ENCODE data around the gene TGM1. TPM values are rescaled to one million over a fixed set of nuclear protein-coding genes. Genes with fewer than 3 reads are reported as not detected.
"Not testable (repeated sequence)": the region's sequence is repeated elsewhere in the genome, so short reads cannot be mapped to it uniquely, and the experiment has no call there.

The TGM1 gene
- total RNA-seq, 1 experiment from 2014 or later, result 0.69 TPM

GRCh38 chr14:24234095-24235005 lies 28.6 kb downstream of the TGM1 start:
- no peak for DNase-seq (ENCODE audit: low read depth)

GRCh38 chr14:24233538-24233866 lies 29.5 kb downstream of the TGM1 start:
- DNase-seq (ENCODE audit: low read depth), result no peak

- peak; percentile 26 for DNase-seq (ENCODE audit: low read depth)
These were observed 30.1 kb downstream of the TGM1 start, which contains the start of gene GMPR2 for GRCh38 chr14:24232645-24233537. GMPR2 (plus strand) TSS chr14:24232929; CDS start chr14:24233254, 325 bp downstream.

DNA sequence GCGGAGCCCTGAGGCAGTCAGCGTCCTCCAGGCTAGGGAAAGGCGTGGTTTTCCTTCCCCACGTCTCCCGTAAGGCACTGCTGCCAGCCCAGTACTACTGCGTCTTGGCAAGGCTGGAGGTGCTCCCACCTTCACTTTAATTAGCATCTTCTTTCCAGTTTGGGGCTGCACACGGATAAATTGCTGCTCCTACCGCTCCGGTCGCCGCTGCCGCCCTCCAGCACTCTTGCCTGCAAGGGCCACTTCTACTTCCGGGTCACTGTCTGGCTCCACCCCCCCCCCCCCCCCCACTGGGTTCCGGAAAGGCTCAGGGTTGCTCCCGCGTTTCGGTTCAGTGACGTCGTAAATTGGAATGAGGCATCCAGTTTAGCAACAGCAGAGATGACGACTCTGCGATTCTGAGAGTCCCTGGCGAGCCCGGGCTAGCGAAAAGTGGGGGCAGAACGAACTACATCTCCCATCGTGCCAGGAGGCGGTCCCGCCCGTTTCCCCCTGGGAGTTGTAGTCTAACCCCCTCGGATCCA lies 30.8 kb downstream of the TGM1 start, which contains the start of gene NEDD8:
TSS of gene NEDD8 (minus strand) at position 247 of the 524 bp plus-strand sequence. CDS start at position 147, 100 bp downstream.
- peak; percentile 96 for DNase-seq (ENCODE audit: low read depth)

- DNase-seq (ENCODE audit: low read depth), result no peak
These were observed 31.5 kb downstream of the TGM1 start for GRCh38 chr14:24231263-24232120.

DNA sequence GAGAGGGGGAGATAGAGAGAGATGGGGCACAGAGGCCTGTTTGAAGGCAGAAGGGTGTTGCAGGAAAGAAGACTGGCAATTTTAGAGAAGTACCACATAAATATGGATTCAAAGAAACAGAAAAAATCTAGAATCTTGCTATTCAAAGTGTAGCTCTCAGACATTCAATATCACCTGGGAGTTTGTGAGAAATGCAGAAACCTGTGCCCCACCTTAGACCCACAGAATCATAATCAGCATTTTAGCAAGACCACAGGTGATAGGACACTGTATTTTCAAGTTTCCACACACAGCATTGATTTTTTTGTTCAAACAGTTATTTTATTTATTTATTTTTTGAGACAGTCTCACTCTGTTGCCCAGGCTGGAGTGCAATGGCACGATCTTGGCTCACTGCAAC lies 34.1 kb downstream of the TGM1 start:
- DNase-seq (ENCODE audit: low read depth), result no peak

GRCh38 chr14:24226473-24226872 lies 36.5 kb downstream of the TGM1 start:
- no peak for DNase-seq (ENCODE audit: low read depth)

GRCh38 chr14:24224618-24225071 lies 38.3 kb downstream of the TGM1 start:
- peak; percentile 83 for DNase-seq (ENCODE audit: low read depth)

DNA sequence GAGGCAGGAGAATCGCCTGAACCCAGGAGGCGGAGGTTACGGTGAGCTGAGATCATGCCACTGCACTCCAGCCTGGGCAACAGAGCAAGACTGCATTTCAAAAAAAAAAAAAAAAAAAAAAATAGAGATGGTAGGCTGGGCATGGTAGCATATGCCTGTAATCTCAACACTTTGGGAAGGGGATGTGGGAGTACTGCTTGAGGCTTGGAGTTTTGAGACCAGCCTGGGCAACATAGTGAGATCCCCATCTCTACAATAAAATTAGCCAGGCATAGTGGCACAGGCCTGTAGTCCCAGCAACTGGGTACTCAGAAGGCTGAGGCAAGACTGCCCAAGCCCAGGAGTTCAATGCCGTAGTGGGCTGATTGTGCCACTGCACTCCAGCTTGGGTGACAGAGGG lies 40.0 kb downstream of the TGM1 start:
- not testable (repeated sequence) for DNase-seq (ENCODE audit: low read depth)

GRCh38 chr14:24219521-24219920 lies 43.5 kb downstream of the TGM1 start:
- no peak for DNase-seq (ENCODE audit: low read depth)

- no peak for DNase-seq (ENCODE audit: low read depth)
These were observed 43.9 kb downstream of the TGM1 start for GRCh38 chr14:24219080-24219479.

- DNase-seq (ENCODE audit: low read depth), result not testable (repeated sequence)
These were observed 46.1 kb downstream of the TGM1 start for GRCh38 chr14:24216876-24217275.

DNA sequence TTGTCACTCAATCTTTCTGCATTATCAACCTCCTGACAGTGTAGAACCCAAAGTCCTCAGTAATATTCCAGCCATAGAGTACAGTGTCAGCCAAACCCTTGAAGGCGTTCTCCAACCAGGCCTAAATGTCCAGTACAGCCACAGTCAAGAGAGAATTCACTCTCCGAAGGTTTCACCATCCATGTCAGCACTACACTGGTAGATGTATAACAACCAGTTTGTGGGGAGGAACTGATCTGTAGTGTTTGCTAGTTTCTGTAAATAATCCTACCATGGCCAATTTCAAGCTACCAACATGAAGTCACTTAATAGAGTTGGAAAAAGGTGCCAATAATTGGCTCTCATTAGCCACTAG lies 46.7 kb downstream of the TGM1 start:
- no peak for DNase-seq (ENCODE audit: low read depth)

DNA sequence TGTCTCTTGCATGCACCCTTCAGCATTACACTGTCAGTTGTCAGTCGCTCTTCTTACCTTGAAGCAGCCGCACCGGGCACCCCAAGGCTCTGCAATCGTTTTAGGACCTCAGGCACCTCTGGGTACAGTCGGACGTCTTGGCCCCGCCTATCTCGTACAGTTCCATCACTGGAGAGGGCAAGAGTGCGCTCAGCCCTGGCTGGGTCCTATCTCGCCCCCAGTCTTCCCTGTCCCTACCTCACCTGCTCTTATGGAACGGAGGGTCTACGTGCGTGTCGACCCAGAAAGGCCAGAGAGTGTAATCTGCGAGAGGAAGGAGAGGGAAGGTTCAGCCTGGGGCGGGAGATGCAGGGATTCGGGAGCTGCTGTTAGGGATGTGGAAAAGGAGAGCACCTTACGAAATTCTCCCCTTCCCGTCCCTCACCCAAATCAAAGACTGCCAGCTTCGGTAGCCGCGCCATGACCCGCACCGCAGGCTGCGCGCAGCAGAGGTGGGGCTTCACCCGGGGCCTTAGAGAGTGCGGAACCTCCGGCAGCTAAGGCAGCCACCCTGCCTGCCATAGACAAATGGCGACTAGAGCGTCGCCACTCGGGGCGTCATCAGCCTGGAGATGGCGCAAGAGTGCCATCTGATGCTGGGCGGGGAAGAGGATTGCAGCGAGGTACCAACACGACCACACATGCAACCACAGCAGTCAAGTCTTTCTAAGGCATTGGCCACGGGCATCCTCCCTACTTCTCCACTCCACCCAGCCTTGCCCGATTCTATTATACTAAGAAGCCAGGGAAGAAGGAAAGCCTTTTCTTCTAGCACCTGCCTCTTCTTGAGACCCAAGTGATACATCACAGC lies 47.3 kb downstream of the TGM1 start, which contains the start of gene MDP1:
TSS of gene MDP1 (minus strand) at position 572 of the 850 bp plus-strand sequence. CDS start at position 461, 111 bp downstream.
- DNase-seq (ENCODE audit: low read depth), result peak; percentile 89

GRCh38 chr14:24213866-24214662 lies 48.9 kb downstream of the TGM1 start:
- no peak for DNase-seq (ENCODE audit: low read depth)

DNA sequence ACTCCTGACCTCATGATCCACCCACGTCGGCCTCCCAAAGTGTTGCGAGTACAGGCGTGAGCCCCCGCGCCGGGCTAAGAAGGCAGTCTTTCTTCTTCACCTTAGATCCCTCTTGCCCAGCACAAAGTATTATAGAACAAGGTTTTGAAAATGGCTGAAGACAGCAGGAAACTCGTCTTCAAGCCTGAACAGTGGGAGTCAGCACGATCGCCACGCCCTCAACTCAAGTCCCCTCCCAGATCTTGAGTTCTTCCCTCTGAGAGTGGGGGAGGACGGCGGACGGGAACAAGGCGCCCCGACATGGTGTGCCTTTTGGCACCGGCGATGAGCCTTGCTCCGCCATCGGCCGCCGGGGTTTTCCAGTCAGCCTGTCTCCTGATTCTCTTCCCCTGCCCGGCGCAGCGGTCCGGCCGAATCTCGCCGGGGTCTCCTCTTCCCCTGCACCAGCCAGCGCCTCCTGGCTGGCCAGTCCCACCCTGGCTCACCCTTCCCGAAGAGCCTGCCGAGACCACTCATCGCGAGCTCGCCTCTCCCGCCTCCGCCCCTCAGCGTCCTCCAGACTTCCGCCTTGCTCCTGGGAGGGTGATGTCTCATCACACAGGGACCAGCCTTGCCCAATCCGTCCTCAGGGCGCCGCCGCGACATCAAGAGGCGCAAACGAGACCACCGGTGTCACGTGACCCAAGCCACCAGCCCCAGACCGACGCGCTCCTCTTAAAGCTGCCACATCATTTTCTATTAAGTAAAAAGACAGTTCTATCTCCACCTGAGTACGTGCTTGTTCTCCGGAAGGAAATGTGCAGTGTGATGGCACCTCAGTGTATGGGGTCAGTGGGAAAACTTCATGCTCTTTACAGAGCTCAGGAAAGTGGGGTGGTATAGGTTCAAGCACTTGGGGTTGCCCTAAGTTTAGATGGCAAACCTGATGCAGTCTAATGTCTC lies 49.8 kb downstream of the TGM1 start, which contains the start of gene CHMP4A:
TSS of gene CHMP4A (minus strand) at position 565 of the 942 bp plus-strand sequence. CDS start at position 516, 49 bp downstream.
- peak; percentile 100 for DNase-seq (ENCODE audit: low read depth)

DNA sequence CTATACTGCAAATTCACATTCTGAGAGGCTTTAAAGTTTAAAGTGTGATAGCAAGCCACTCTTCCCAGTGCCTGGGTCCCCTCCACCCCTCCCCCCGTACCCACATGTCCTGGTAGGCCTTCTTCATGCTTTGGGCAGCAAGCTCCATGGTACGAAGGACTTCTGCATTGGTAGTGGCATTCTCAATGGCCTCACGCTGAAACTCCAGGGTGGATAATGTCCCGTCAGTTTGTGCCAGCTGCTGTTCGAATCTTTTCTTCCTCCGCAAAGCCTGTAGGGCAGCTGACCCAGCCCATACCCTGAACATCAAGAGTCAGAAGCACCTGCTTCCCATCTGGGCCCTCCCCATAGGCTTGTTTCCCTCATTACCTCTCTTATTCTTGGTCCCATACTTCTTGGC lies 51.7 kb downstream of the TGM1 start:
- DNase-seq (ENCODE audit: low read depth), result no peak

GRCh38 chr14:24207625-24208024 lies 55.4 kb downstream of the TGM1 start:
- DNase-seq (ENCODE audit: low read depth), result no peak

Measured in Daoy (cell line).